GM12878 (cell line): Measurements from ENCODE around the gene CADM3. TPM values are rescaled to one million over a fixed set of nuclear protein-coding genes. Genes with fewer than 3 reads are reported as not detected.

ENCODE experiments used
- ATAC-seq: fragments of 200-7000 bp; cut with Tn5 transposase; 3 replicates; pipeline ENCODE4 v1.9.1; 2020; ENCODE audit warnings: mild to moderate bottlenecking, moderate library complexity
- BruUV-seq: library from RNA; stranded (reverse); fragments of 400-500 nt; replicated peaks from 2 replicates; lab custom pipeline; 2021; lab: Mats Ljungman, UMichigan
- CTCF ChIA-PET: fragments of 300-600 bp; sonication (Branson Sonifier 250); formaldehyde crosslinking; extraction: SDS; loops from one replicate; lab custom pipeline; 2021; ENCODE audit warnings: inconsistent platforms; lab: Yijun Ruan, JAX
- POLR2A ChIA-PET: fragments of 350-600 bp; formaldehyde crosslinking; extraction: SDS; loops from one replicate; lab custom pipeline; 2021; ENCODE audit warnings: inconsistent platforms; lab: Charles Lee
- RAD21 ChIA-PET: fragments of 300-600 bp; sonication (Branson Sonifier 250); formaldehyde crosslinking; loops from one replicate; lab custom pipeline; 2023; ENCODE audit warnings: antibody characterized with exemption; ENCODE audit not compliant: unreplicated experiment; lab: Charles Lee
- SMC1A ChIA-PET: fragments of 300-600 bp; sonication (Branson Sonifier 250); formaldehyde crosslinking; loops from one replicate; lab custom pipeline; 2023; ENCODE audit not compliant: unreplicated experiment, uncharacterized antibody; lab: Charles Lee
- DNase-seq: peaks from one replicate; pipeline ENCODE4 v3.0.0-alpha.2; 2011; ENCODE audit warnings: low read depth, low spot score
- FAIRE-seq: peaks from 3 replicates; lab custom pipeline; 2011; peaks lifted over from hg19 to GRCh38; lab: Jason Lieb, UNC
- H2AFZ ChIP-seq: 2 replicates; pipeline ENCODE4 v1.6.0; 2011; ENCODE audit warnings: low read depth, low read length, control low read depth; ENCODE audit not compliant: control insufficient read depth
- H3K27ac ChIP-seq: 2 replicates; pipeline ENCODE4 v1.5.1; 2011; ENCODE audit warnings: control low read depth; ENCODE audit not compliant: control insufficient read depth, insufficient read depth
- H3K27me3 ChIP-seq, 2 experiments: replicated peaks in 1 of 2; 2 replicates each; pipeline versions ENCODE4 v1.6.0 to v1.6.1; 2011; ENCODE audit warnings: low read length in 1 of 2; ENCODE audit not compliant: control insufficient read depth in 2 of 2, insufficient read depth in 2 of 2
- H3K36me3 ChIP-seq, 2 experiments: 2 replicates each; pipeline ENCODE4 v1.5.1; 2011; ENCODE audit warnings: low read length in 1 of 2; ENCODE audit not compliant: control insufficient read depth in 2 of 2, insufficient read depth in 2 of 2
- H3K4me1 ChIP-seq: 2 replicates; pipeline ENCODE4 v1.6.1; 2011; ENCODE audit warnings: mild to moderate bottlenecking, low read length, moderate library complexity, mixed read lengths; ENCODE audit not compliant: control insufficient read depth, insufficient read depth
- H3K4me2 ChIP-seq: 2 replicates; pipeline ENCODE4 v1.6.0; 2011; ENCODE audit warnings: control low read depth; ENCODE audit not compliant: control insufficient read depth, insufficient read depth
- H3K4me3 ChIP-seq: fragments of 200-600 bp; sonication (generic); 2 replicates; pipeline ENCODE4 v1.5.1; 2016
- H3K79me2 ChIP-seq: 2 replicates; pipeline ENCODE4 v1.6.0; 2011; ENCODE audit warnings: low read length; ENCODE audit not compliant: control insufficient read depth, insufficient read depth
- H3K9ac ChIP-seq: 2 replicates; pipeline ENCODE4 v1.8.0; 2011; ENCODE audit warnings: low read length, control low read depth, mixed read lengths; ENCODE audit not compliant: control insufficient read depth, insufficient read depth
- H3K9me3 ChIP-seq: replicated peaks from 3 replicates; pipeline ENCODE4 v1.5.1; 2011; ENCODE audit warnings: mild to moderate bottlenecking, low read length; ENCODE audit not compliant: control insufficient read depth, insufficient read depth
- H4K20me1 ChIP-seq: 2 replicates; pipeline ENCODE4 v1.6.0; 2011; ENCODE audit not compliant: control insufficient read depth, insufficient read depth
- ATF7 ChIP-seq: fragments of 450-650 bp; IDR thresholded peaks from 2 replicates; pipeline ENCODE4 v1.6.1; 2016; ENCODE audit warnings: low read depth, mild to moderate bottlenecking
- BMI1 ChIP-seq: fragments of 450-650 bp; IDR thresholded peaks from 2 replicates; pipeline ENCODE4 v1.6.1; 2016; ENCODE audit warnings: mild to moderate bottlenecking, moderate library complexity, borderline replicate concordance
- GABPA ChIP-seq: IDR thresholded peaks from 2 replicates; pipeline ENCODE4 v1.6.1; 2014; ENCODE audit warnings: antibody characterized with exemption, low read depth, mild to moderate bottlenecking, inconsistent platforms
- GATAD2B ChIP-seq: fragments of 450-650 bp; conservative IDR thresholded peaks from 2 replicates; pipeline ENCODE4 v1.6.1; 2017; ENCODE audit warnings: low read depth, mild to moderate bottlenecking, moderate library complexity
- HCFC1 ChIP-seq: fragments of 150-350 bp; IDR thresholded peaks from 2 replicates; pipeline ENCODE4 v1.6.1; 2014; ENCODE audit warnings: low read length
- NFXL1 ChIP-seq: fragments of 450-650 bp; IDR thresholded peaks from 2 replicates; pipeline ENCODE4 v1.6.1; 2017; ENCODE audit warnings: antibody characterized with exemption, mild to moderate bottlenecking, borderline replicate concordance
- NKRF ChIP-seq: fragments of 450-650 bp; conservative IDR thresholded peaks from 2 replicates; pipeline ENCODE4 v1.6.1; 2017; ENCODE audit warnings: mild to moderate bottlenecking, moderate library complexity
- PKNOX1 ChIP-seq: fragments of 450-650 bp; IDR thresholded peaks from 2 replicates; pipeline ENCODE4 v1.6.1; 2016; ENCODE audit warnings: mild to moderate bottlenecking
- RAD21 ChIP-seq: IDR thresholded peaks from 2 replicates; pipeline ENCODE4 v1.6.1; 2011; ENCODE audit warnings: mild to moderate bottlenecking, low read depth, low read length, moderate library complexity; ENCODE audit not compliant: insufficient read depth
- TBL1XR1 ChIP-seq: IDR thresholded peaks from 2 replicates; pipeline ENCODE4 v1.6.1; 2012; ENCODE audit warnings: low read depth, low read length, improper control_type of control experiment
- WGBS: methylation state at CpG from one replicate; pipeline ENCODE4 v1.1.6; 2016; ENCODE audit warnings: low lambda C conversion rate; ENCODE audit not compliant: insufficient replicate concordance, insufficient coverage; ENCODE audit errors: missing lambda C conversion rate; 5-methylcytosine and 5-hydroxymethylcytosine counted together
- in situ Hi-C: fragments of 300-500 bp; cut with MboI; formaldehyde crosslinking; loops from 9 replicates; pipeline ENCODE4 v1.14.3; 2018; ENCODE audit warnings: mixed read lengths
- intact Hi-C: fragments of 100-400 bp; cut with micrococcal nuclease; formaldehyde crosslinking; loops from one replicate; pipeline ENCODE4 v1.14.2; 2022; ENCODE audit not compliant: unreplicated experiment
- polyA plus RNA-seq, 11 experiments: library from polyadenylated mRNA; depleted of rRNA in 4 of 11; unstranded in 6 of 11; stranded (reverse) in 5 of 11; fragments of >200 nt; fragmentation: Nextera tagmentation in 4 of 11; fragmentation: Illumina TruSeq in 1 of 11; extraction: Ambion mirVana in 4 of 11; extraction: Trizol in 1 of 11; gene quantifications; 1 replicate in 1 of 11; 2 replicates in 10 of 11; pipeline versions ENCODE4 v1.2.1 to v1.2.3, GENCODE V29; 2011 to 2016; ENCODE audit warnings: inconsistent platforms in 2 of 11, missing spikeins in 2 of 11, low read depth in 1 of 11
- total RNA-seq, 4 experiments: library from RNA; depleted of rRNA in 3 of 4; stranded (reverse); fragments of >200 nt in 3 of 4; fragmentation: Illumina TruSeq in 1 of 4; extraction: Trizol in 1 of 4; gene quantifications; 2 replicates each; pipeline versions ENCODE4 v1.2.1 to v1.2.3, GENCODE V29; 2013 to 2021
- TF ChIP-seq, protein P1 (sequence below): IDR thresholded peaks from 2 replicates; pipeline ENCODE4 v1.6.1; 2012; ENCODE audit warnings: mild to moderate bottlenecking, low read depth, low read length
- TF ChIP-seq, protein P2 (sequence below): IDR thresholded peaks from 2 replicates; pipeline ENCODE4 v1.6.1; 2012; ENCODE audit warnings: low read depth, low read length, improper control_type of control experiment
- TF ChIP-seq, protein P3 (sequence below): IDR thresholded peaks from 2 replicates; pipeline ENCODE4 v1.6.1; 2011; ENCODE audit warnings: borderline replicate concordance, low read depth, mild to moderate bottlenecking, moderate library complexity, mixed read lengths, low read length; ENCODE audit not compliant: insufficient read depth; ENCODE audit errors: extremely low read length

CADM3 gene
- total and polyA plus RNA-seq, 10 of the 15 experiments (the other 5 are each of a cell fraction or from before 2014, with no cell fraction given), result 0.04 to 0.37 TPM; not detected in 8

GRCh38 chr1:159146980-159147379 lies 24.4 kb upstream of the CADM3 start:
- intact Hi-C loops (no loop called here), in situ Hi-C loops (no loop called here)
- Histone ChIP-seq H3K9me3 (no peaks in the 10 kb centered on the region), H3K4me2 (no peak overlapping the region), H3K36me3 (no peaks in the 10 kb centered on the region), H2AFZ (no peak overlapping the region), H3K27me3 (peaks cover 0 to 2% of the 10 kb centered on the region in 2 experiments; a peak in 1 of 4 replicates), H3K9ac (no peak overlapping the region), H3K4me1 (no peaks in the 10 kb centered on the region), H3K4me3 (no peak overlapping the region), H4K20me1 (no peaks in the 10 kb centered on the region), H3K79me2 (no peaks in the 10 kb centered on the region), H3K27ac (no peak overlapping the region)
- DNase-seq, result no peak
- FAIRE-seq, result no peak
- POLR2A ChIA-PET, result no interaction called here
- SMC1A ChIA-PET, result no interaction called here
- WGBS, result 0% methylated on average over 3 of the region's 3 CpGs
- CTCF ChIA-PET, result interaction anchor here (1.5 kb wide), 1 partner anchor 64 kb away, joined by 4 read pairs; no protein-coding TSS in a partner anchor
- no peak for ATAC-seq
- RAD21 ChIA-PET, result interaction anchor here (1.6 kb wide), 1 partner anchor 15 kb away, joined by 3 read pairs; no protein-coding TSS in a partner anchor
- no TSS peak for BruUV-seq
- TF ChIP-seq TBL1XR1, result no peak
- TF ChIP-seq HCFC1, result no peak
- TF ChIP-seq GATAD2B, result no peak
- no peak for TF ChIP-seq NFXL1
- TF ChIP-seq NKRF, result no peak
- TF ChIP-seq, protein P1, sequence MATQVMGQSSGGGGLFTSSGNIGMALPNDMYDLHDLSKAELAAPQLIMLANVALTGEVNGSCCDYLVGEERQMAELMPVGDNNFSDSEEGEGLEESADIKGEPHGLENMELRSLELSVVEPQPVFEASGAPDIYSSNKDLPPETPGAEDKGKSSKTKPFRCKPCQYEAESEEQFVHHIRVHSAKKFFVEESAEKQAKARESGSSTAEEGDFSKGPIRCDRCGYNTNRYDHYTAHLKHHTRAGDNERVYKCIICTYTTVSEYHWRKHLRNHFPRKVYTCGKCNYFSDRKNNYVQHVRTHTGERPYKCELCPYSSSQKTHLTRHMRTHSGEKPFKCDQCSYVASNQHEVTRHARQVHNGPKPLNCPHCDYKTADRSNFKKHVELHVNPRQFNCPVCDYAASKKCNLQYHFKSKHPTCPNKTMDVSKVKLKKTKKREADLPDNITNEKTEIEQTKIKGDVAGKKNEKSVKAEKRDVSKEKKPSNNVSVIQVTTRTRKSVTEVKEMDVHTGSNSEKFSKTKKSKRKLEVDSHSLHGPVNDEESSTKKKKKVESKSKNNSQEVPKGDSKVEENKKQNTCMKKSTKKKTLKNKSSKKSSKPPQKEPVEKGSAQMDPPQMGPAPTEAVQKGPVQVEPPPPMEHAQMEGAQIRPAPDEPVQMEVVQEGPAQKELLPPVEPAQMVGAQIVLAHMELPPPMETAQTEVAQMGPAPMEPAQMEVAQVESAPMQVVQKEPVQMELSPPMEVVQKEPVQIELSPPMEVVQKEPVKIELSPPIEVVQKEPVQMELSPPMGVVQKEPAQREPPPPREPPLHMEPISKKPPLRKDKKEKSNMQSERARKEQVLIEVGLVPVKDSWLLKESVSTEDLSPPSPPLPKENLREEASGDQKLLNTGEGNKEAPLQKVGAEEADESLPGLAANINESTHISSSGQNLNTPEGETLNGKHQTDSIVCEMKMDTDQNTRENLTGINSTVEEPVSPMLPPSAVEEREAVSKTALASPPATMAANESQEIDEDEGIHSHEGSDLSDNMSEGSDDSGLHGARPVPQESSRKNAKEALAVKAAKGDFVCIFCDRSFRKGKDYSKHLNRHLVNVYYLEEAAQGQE, result no peak
- TF ChIP-seq, protein P2, sequence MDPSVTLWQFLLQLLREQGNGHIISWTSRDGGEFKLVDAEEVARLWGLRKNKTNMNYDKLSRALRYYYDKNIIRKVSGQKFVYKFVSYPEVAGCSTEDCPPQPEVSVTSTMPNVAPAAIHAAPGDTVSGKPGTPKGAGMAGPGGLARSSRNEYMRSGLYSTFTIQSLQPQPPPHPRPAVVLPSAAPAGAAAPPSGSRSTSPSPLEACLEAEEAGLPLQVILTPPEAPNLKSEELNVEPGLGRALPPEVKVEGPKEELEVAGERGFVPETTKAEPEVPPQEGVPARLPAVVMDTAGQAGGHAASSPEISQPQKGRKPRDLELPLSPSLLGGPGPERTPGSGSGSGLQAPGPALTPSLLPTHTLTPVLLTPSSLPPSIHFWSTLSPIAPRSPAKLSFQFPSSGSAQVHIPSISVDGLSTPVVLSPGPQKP, result no peak
- TF ChIP-seq GABPA, result no peak
- no peak for TF ChIP-seq PKNOX1
- no peak for TF ChIP-seq ATF7
- TF ChIP-seq, protein P3, sequence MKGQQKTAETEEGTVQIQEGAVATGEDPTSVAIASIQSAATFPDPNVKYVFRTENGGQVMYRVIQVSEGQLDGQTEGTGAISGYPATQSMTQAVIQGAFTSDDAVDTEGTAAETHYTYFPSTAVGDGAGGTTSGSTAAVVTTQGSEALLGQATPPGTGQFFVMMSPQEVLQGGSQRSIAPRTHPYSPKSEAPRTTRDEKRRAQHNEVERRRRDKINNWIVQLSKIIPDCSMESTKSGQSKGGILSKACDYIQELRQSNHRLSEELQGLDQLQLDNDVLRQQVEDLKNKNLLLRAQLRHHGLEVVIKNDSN, result no peak
- TF ChIP-seq BMI1, result no peak
- TF ChIP-seq RAD21, result no peak
